ENCODE results near the gene TIA1.
A peak's percentile ranks its signal among the peaks of the same experiment; 100 is the strongest.
"Not testable (repeated sequence)": the region's sequence is repeated elsewhere in the genome, so short reads cannot be mapped to it uniquely, and the experiment has no call there.

The TIA1 gene

GRCh38 chr2:70214365-70214764 lies 34.1 kb downstream of the TIA1 start:
- no peak for DNase-seq

- no peak for DNase-seq
Measured at GRCh38 chr2:70212298-70212932, 36.0 kb downstream of the TIA1 start.

- no peak for DNase-seq
Measured at GRCh38 chr2:70211595-70211994, 36.8 kb downstream of the TIA1 start.

- no peak for DNase-seq
Measured at GRCh38 chr2:70204452-70204851, 44.0 kb downstream of the TIA1 start.

- DNase-seq = no peak
Measured at GRCh38 chr2:70203086-70203485, 45.3 kb downstream of the TIA1 start.

- no peak for DNase-seq
Measured at GRCh38 chr2:70202236-70202806, 46.1 kb downstream of the TIA1 start.

GRCh38 chr2:70201831-70202230 lies 46.6 kb downstream of the TIA1 start:
- DNase-seq = no peak

- DNase-seq = no peak
Measured at GRCh38 chr2:70201225-70201768, 47.1 kb downstream of the TIA1 start.

GRCh38 chr2:70199320-70199864 lies 49.0 kb downstream of the TIA1 start:
- DNase-seq = no peak

GRCh38 chr2:70192516-70192915 lies 55.9 kb downstream of the TIA1 start:
- DNase-seq = no peak

GRCh38 chr2:70191244-70191735 lies 57.1 kb downstream of the TIA1 start:
- no peak for DNase-seq

- DNase-seq = peak; percentile 99
Measured at GRCh38 chr2:70190418-70191243, 57.8 kb downstream of the TIA1 start, which contains the start of gene C2orf42. C2orf42 (minus strand) TSS chr2:70191019; CDS start chr2:70181985, 9,034 bp downstream.

GRCh38 chr2:70188460-70188859 lies 60.0 kb downstream of the TIA1 start:
- DNase-seq = no peak

- DNase-seq = not testable (repeated sequence)
Measured at GRCh38 chr2:70187170-70187569, 61.3 kb downstream of the TIA1 start.

GRCh38 chr2:70182689-70183088 lies 65.7 kb downstream of the TIA1 start:
- DNase-seq = peak; percentile 10

GRCh38 chr2:70181363-70181956 lies 67.0 kb downstream of the TIA1 start:
- DNase-seq = no peak

GRCh38 chr2:70173520-70173919 lies 74.9 kb downstream of the TIA1 start:
- DNase-seq = no peak

- not testable (repeated sequence) for DNase-seq
Measured at GRCh38 chr2:70169654-70170245, 78.7 kb downstream of the TIA1 start.

GRCh38 chr2:70161069-70161534 lies 87.3 kb downstream of the TIA1 start:
- no peak for DNase-seq

- no peak for DNase-seq
Measured at GRCh38 chr2:70160545-70160944, 87.9 kb downstream of the TIA1 start.

All from inflammatory macrophage treated with lipopolysaccharide for 4 hours (primary cell).